ENCODE measurements around the gene TJP2.

DNA sequence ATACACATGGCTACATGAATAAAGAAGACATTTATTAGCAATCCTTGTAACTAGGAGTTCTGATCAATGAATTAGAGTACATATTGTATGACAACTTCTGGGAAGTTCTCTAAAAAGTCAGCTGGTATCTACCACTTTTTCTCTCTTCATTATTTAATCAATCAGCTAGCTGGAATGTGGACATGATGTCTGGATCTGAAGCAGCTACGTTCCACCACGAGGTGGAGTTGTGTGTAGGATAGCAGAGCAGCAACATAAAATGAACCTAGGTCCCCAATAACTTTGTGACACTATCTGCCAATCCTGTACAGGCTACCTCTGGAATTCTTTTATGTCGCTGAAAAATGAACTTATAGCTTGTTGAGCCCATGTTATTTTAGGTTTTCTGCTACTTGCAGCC lies 118.0 kb downstream of the TJP2 start:
- TF ChIP-seq POLR2A (IDR thresholded peaks at IDR 0.05; ENCODE audit: low read depth, low read length) (no peak), CTCF (conservative IDR thresholded peaks at IDR 0.05; ENCODE audit: low read depth, low read length) (no peak), MXI1 (IDR thresholded peaks at IDR 0.05; ENCODE audit: borderline replicate concordance, low read depth, low read length) (no peak), ELK1 (IDR thresholded peaks at IDR 0.05; ENCODE audit: borderline replicate concordance, low read depth, low read length) (no peak), SMC3 (IDR thresholded peaks at IDR 0.05; ENCODE audit: low read depth, low read length) (no peak), RCOR1 (IDR thresholded peaks at IDR 0.05; ENCODE audit: insufficient replicate concordance, low read length) (no peak)
